A549 (cell line): Measurements from ENCODE around the gene KIF5C. TPM values are rescaled to one million over a fixed set of nuclear protein-coding genes. Genes with fewer than 3 reads are reported as not detected.

ENCODE experiments used
- ATAC-seq, 2 experiments: fragments of 200-7000 bp in 1 of 2; fragments of >200 bp in 1 of 2; cut with Nextera tagmentation in 1 of 2; cut with Tn5 transposase in 1 of 2; 3 replicates each; pipeline versions ENCODE4 v1.8.0 to v1.9.1; 2018 to 2020; ENCODE audit warnings: mild to moderate bottlenecking in 1 of 2, moderate library complexity in 1 of 2
- CTCF ChIA-PET: fragments of 300-600 bp; sonication (Branson Sonifier 250); formaldehyde crosslinking; extraction: SDS; loops from one replicate; lab custom pipeline; 2021; ENCODE audit warnings: antibody characterized with exemption, inconsistent platforms; lab: Yijun Ruan, JAX
- POLR2A ChIA-PET: fragments of 350-600 bp; formaldehyde crosslinking; extraction: SDS; loops from one replicate; lab custom pipeline; 2021; ENCODE audit warnings: antibody characterized with exemption, inconsistent platforms; lab: Yijun Ruan, JAX
- DNase-seq, 2 experiments: peaks; one replicate each; pipeline versions ENCODE4 v3.0.0 to v3.0.0-alpha.2; 2011 to 2016; ENCODE audit warnings: low read depth in 1 of 2, low spot score in 1 of 2
- FAIRE-seq: peaks from 2 replicates; lab custom pipeline; 2011; peaks lifted over from hg19 to GRCh38; lab: Jason Lieb, UNC
- H3K27ac ChIP-seq, 2 experiments: fragments of >200 bp; sonication (Bioruptor Twin); formaldehyde crosslinking; 3 replicates each; pipeline ENCODE4 v1.5.1; 2016 to 2017
- H3K4me1 ChIP-seq: fragments of >200 bp; sonication (Bioruptor Twin); formaldehyde crosslinking; 3 replicates; pipeline ENCODE4 v1.6.1; 2016
- H3K4me2 ChIP-seq: fragments of >200 bp; sonication (Bioruptor Twin); formaldehyde crosslinking; 3 replicates; pipeline ENCODE4 v1.6.1; 2016
- H3K4me3 ChIP-seq: fragments of >200 bp; sonication (Bioruptor Twin); formaldehyde crosslinking; 3 replicates; pipeline ENCODE4 v1.5.1; 2016
- H3K9me3 ChIP-seq: fragments of >200 bp; sonication (Bioruptor Twin); formaldehyde crosslinking; 3 replicates; pipeline ENCODE4 v1.6.1; 2016
- BCL3 ChIP-seq: fragments of >200 bp; sonication (Bioruptor Twin); formaldehyde crosslinking; IDR thresholded peaks from 3 replicates; pipeline ENCODE4 v1.6.1; 2016
- BHLHE40 ChIP-seq: IDR thresholded peaks from 2 replicates; pipeline ENCODE4 v1.6.1; 2012; ENCODE audit warnings: low read depth, low read length, inconsistent platforms
- CBX2 ChIP-seq: fragments of 200-600 bp; sonication (generic); IDR thresholded peaks from 2 replicates; pipeline ENCODE4 v1.6.1; 2016; ENCODE audit warnings: low read depth, mild to moderate bottlenecking, borderline replicate concordance
- E2F6 ChIP-seq: IDR thresholded peaks from 2 replicates; pipeline ENCODE4 v1.6.1; 2012; ENCODE audit warnings: low read depth, borderline replicate concordance
- EHMT2 ChIP-seq: fragments of 200-600 bp; sonication (generic); IDR thresholded peaks from 2 replicates; pipeline ENCODE4 v1.6.1; 2016; ENCODE audit warnings: antibody characterized with exemption, low read depth, mild to moderate bottlenecking, moderate library complexity
- GATA3 ChIP-seq: IDR thresholded peaks from 2 replicates; pipeline ENCODE4 v1.6.1; 2012; ENCODE audit warnings: borderline replicate concordance
- HDAC2 ChIP-seq: fragments of 200-600 bp; sonication (generic); IDR thresholded peaks from 2 replicates; pipeline ENCODE4 v1.6.1; 2016
- HOXB13 ChIP-seq: fragments of 250-450 bp; sonication (Bioruptor Pico); IDR thresholded peaks from 2 replicates; pipeline ENCODE4 v1.5.0; 2020; ENCODE audit warnings: low read depth, mild to moderate bottlenecking, moderate library complexity
- JUNB ChIP-seq: fragments of >200 bp; sonication (Bioruptor Twin); formaldehyde crosslinking; IDR thresholded peaks from 2 replicates; pipeline ENCODE4 v1.6.1; 2016
- KDM1A ChIP-seq: fragments of 200-600 bp; sonication (generic); IDR thresholded peaks from 2 replicates; pipeline ENCODE4 v1.6.1; 2016; ENCODE audit warnings: low read depth, mild to moderate bottlenecking
- KDM5A ChIP-seq: fragments of 200-600 bp; sonication (generic); IDR thresholded peaks from 2 replicates; pipeline ENCODE4 v1.6.1; 2016; ENCODE audit warnings: antibody characterized with exemption, mild to moderate bottlenecking
- MAX ChIP-seq: IDR thresholded peaks from 2 replicates; pipeline ENCODE4 v1.6.1; 2012
- MAZ ChIP-seq: fragments of 150-350 bp; IDR thresholded peaks from 2 replicates; pipeline ENCODE4 v1.6.1; 2014; ENCODE audit warnings: antibody characterized with exemption, low read depth, low read length, borderline replicate concordance
- MYC ChIP-seq: IDR thresholded peaks from 2 replicates; pipeline ENCODE4 v1.6.1; 2012; ENCODE audit warnings: mild to moderate bottlenecking, inconsistent platforms, low read length, improper control_type of control experiment, borderline replicate concordance
- NPAS2 ChIP-seq: fragments of 250-450 bp; sonication (Bioruptor Pico); IDR thresholded peaks from 2 replicates; pipeline ENCODE4 v1.8.0; 2022; ENCODE audit warnings: mild to moderate bottlenecking, moderate library complexity, borderline replicate concordance
- NR3C1 ChIP-seq: fragments of >200 bp; sonication (Bioruptor Twin); formaldehyde crosslinking; IDR thresholded peaks from 3 replicates; pipeline ENCODE4 v1.6.1; 2017
- PHF8 ChIP-seq: fragments of 200-600 bp; sonication (generic); IDR thresholded peaks from 2 replicates; pipeline ENCODE4 v1.6.1; 2016; ENCODE audit warnings: low read depth, mild to moderate bottlenecking, antibody characterized with exemption, moderate library complexity, borderline replicate concordance
- POLR2A ChIP-seq: IDR thresholded peaks from 2 replicates; pipeline ENCODE4 v1.6.1; 2012; ENCODE audit warnings: mild to moderate bottlenecking, low read length
- RAD21 ChIP-seq, 2 experiments: fragments of >200 bp in 1 of 2; sonication (Bioruptor Twin) in 1 of 2; formaldehyde crosslinking in 1 of 2; IDR thresholded peaks in 1 of 2; conservative IDR thresholded peaks in 1 of 2; 2 replicates in 1 of 2; 3 replicates in 1 of 2; pipeline ENCODE4 v1.6.1; 2012 to 2018; ENCODE audit warnings: inconsistent platforms in 1 of 2
- RARB ChIP-seq: fragments of 250-450 bp; sonication (Bioruptor Pico); IDR thresholded peaks from 2 replicates; pipeline ENCODE4 v1.8.0; 2021; ENCODE audit warnings: mild to moderate bottlenecking, moderate library complexity
- RCOR1 ChIP-seq: fragments of 150-350 bp; IDR thresholded peaks from 2 replicates; pipeline ENCODE4 v1.6.1; 2014; ENCODE audit warnings: antibody characterized with exemption, low read length, low read depth
- RFX5 ChIP-seq: fragments of 450-650 bp; IDR thresholded peaks from 2 replicates; pipeline ENCODE4 v1.7.1; 2014; ENCODE audit warnings: antibody characterized with exemption, mild to moderate bottlenecking, moderate library complexity
- RNF2 ChIP-seq: fragments of 200-600 bp; sonication (generic); IDR thresholded peaks from 2 replicates; pipeline ENCODE4 v1.6.1; 2016; ENCODE audit warnings: low read depth, mild to moderate bottlenecking, antibody characterized with exemption, moderate library complexity, borderline replicate concordance
- SMC3 ChIP-seq: fragments of >200 bp; sonication (Bioruptor Twin); formaldehyde crosslinking; IDR thresholded peaks from 3 replicates; pipeline ENCODE4 v1.6.1; 2018; ENCODE audit warnings: inconsistent platforms
- TFCP2L1 ChIP-seq: fragments of 250-450 bp; sonication (Bioruptor Pico); IDR thresholded peaks from 2 replicates; pipeline ENCODE4 v1.5.0; 2021; ENCODE audit warnings: mild to moderate bottlenecking
- TP53 ChIP-seq: fragments of 250-450 bp; sonication (Bioruptor Pico); IDR thresholded peaks from 2 replicates; pipeline ENCODE4 v1.5.0; 2021; ENCODE audit warnings: mild to moderate bottlenecking, moderate library complexity
- ZC3H11A ChIP-seq: fragments of 450-650 bp; IDR thresholded peaks from 2 replicates; pipeline ENCODE4 v1.6.1; 2014; ENCODE audit warnings: antibody characterized with exemption, mild to moderate bottlenecking
- ZFP36 ChIP-seq: fragments of 450-650 bp; IDR thresholded peaks from 2 replicates; pipeline ENCODE4 v1.6.1; 2014; ENCODE audit warnings: borderline replicate concordance; ENCODE audit not compliant: partially characterized antibody
- WGBS: methylation state at CpG from one replicate; pipeline ENCODE4 v1.1.6; 2017; ENCODE audit errors: missing lambda C conversion rate; 5-methylcytosine and 5-hydroxymethylcytosine counted together
- polyA plus RNA-seq, 4 experiments: library from polyadenylated mRNA; depleted of rRNA in 3 of 4; stranded (reverse); fragments of >200 nt; fragmentation: RNase III in 1 of 4; extraction: RNeasy Plus Mini Kit Qiagen cat#74134 plus additional on column Dnase treatment in 1 of 4; gene quantifications; 2 replicates in 3 of 4; 3 replicates in 1 of 4; pipeline ENCODE4 v1.2.3, GENCODE V29; 2011 to 2017
- TF ChIP-seq, protein P1 (sequence below): fragments of 450-650 bp; IDR thresholded peaks from 2 replicates; pipeline ENCODE4 v1.6.1; 2014; ENCODE audit warnings: antibody characterized with exemption
- TF ChIP-seq, protein P2 (sequence below): fragments of >200 bp; sonication (Bioruptor Twin); formaldehyde crosslinking; IDR thresholded peaks from 3 replicates; pipeline ENCODE4 v1.5.1; 2016

KIF5C gene
- polyA plus RNA-seq, 2 of the 4 experiments (the other 2 are of a cell fraction): 0.27 to 0.30 TPM

- no peak for DNase-seq
- CTCF ChIA-PET: no interaction called here
- POLR2A ChIA-PET: no interaction called here
- Histone ChIP-seq H3K4me2 (no peak overlapping the region), H3K4me1 (no peaks in the 10 kb centered on the region), H3K4me3 (no peak overlapping the region), H3K27ac (no peak overlapping the region), H3K9me3 (no peaks in the 10 kb centered on the region)
- FAIRE-seq: no peak
- ATAC-seq: no peak
- TF ChIP-seq E2F6 (no peak), NR3C1 (no peak), TP53 (CRISPR knock-in tag) (no peak), MYC (no peak), POLR2A (no peak), MAX (no peak), GATA3 (no peak), NPAS2 (CRISPR knock-in tag) (no peak), JUNB (no peak), RNF2 (no peak), RARB (no peak), RFX5 (no peak), ZFP36 (no peak)
- TF ChIP-seq, protein P1, sequence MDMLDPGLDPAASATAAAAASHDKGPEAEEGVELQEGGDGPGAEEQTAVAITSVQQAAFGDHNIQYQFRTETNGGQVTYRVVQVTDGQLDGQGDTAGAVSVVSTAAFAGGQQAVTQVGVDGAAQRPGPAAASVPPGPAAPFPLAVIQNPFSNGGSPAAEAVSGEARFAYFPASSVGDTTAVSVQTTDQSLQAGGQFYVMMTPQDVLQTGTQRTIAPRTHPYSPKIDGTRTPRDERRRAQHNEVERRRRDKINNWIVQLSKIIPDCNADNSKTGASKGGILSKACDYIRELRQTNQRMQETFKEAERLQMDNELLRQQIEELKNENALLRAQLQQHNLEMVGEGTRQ: no peak
- WGBS: 20% methylated on average over 1 of the region's 1 CpG
These were observed 113.3 kb downstream of the KIF5C start for GRCh38 chr2:148988337-148988736.

DNA sequence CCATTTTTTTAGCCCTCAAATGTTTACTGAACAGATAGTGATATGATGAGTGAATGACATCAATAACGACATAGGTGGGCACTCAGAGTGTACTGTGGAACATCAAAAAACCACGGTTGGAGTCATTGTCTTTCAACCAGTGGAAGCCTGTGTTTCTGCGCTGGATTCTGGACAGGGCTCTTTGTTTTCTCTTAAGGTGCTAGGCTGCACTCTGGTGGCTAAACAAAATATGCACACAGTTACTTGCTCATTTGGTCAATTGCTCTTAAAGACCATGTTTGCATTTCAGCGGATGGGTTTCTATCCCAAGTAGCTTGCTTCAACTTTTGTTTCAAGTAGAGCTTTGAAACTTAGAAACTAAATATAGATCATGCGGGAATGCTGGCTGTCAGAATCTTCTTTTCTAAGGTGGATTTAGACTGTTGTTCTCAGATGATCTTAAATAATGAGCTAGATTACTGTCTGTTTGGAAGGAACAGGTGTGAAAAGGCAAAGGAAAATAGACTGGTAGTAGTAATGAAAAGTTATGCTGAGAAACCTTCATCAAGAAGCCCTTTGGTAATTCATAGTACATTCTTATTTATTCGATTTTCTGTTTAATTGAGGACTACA lies 115.0 kb downstream of the KIF5C start:
- no peak for TF ChIP-seq BCL3
- no peak for TF ChIP-seq POLR2A
- TF ChIP-seq, protein P1: no peak
- no peak for TF ChIP-seq PHF8
- no peak for TF ChIP-seq EHMT2
- TF ChIP-seq SMC3: peak; percentile 82
- TF ChIP-seq BHLHE40: no peak
- no peak for TF ChIP-seq RCOR1
- no peak for TF ChIP-seq RFX5
- no peak for TF ChIP-seq HDAC2
- TF ChIP-seq NR3C1: no peak
- TF ChIP-seq CBX2: no peak
- TF ChIP-seq TFCP2L1: no peak
- TF ChIP-seq JUNB: no peak
- TF ChIP-seq KDM1A: no peak
- TF ChIP-seq, protein P2, sequence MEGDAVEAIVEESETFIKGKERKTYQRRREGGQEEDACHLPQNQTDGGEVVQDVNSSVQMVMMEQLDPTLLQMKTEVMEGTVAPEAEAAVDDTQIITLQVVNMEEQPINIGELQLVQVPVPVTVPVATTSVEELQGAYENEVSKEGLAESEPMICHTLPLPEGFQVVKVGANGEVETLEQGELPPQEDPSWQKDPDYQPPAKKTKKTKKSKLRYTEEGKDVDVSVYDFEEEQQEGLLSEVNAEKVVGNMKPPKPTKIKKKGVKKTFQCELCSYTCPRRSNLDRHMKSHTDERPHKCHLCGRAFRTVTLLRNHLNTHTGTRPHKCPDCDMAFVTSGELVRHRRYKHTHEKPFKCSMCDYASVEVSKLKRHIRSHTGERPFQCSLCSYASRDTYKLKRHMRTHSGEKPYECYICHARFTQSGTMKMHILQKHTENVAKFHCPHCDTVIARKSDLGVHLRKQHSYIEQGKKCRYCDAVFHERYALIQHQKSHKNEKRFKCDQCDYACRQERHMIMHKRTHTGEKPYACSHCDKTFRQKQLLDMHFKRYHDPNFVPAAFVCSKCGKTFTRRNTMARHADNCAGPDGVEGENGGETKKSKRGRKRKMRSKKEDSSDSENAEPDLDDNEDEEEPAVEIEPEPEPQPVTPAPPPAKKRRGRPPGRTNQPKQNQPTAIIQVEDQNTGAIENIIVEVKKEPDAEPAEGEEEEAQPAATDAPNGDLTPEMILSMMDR: peak; percentile 81
- TF ChIP-seq ZFP36: no peak
- TF ChIP-seq MAX: no peak
- TF ChIP-seq KDM5A: no peak
- no peak for TF ChIP-seq HOXB13
- no peak for TF ChIP-seq ZC3H11A
- peak; percentile 82 to 84 for TF ChIP-seq RAD21 (conservative IDR thresholded peaks at IDR 0.05 in 1 of 2, IDR thresholded peaks at IDR 0.05 in 1 of 2)
- no peak for TF ChIP-seq MAZ
- TF ChIP-seq, all 56 proteins: peak for 3
- WGBS: 1% methylated on average over 6 of the region's 6 CpGs
- DNase-seq (peak; percentile 46 to 84), ATAC-seq (peak; percentile 93 to 97), FAIRE-seq (no peak)
- ChIA-PET CTCF (interaction anchor here (0.6 to 1.8 kb wide), 16 partner anchors 10 to 1055 kb away, joined by 3 to 8 read pairs (median 4); no protein-coding TSS in a partner anchor), POLR2A (no interaction called here)
- Histone ChIP-seq H3K4me3 (no peak overlapping the region), H3K4me1 (no peaks in the 10 kb centered on the region), H3K4me2 (no peak overlapping the region), H3K9me3 (no peaks in the 10 kb centered on the region), H3K27ac (no peak overlapping the region)
